ENCODE measurements around the gene CHRNB2. TPM values are rescaled to one million over a fixed set of nuclear protein-coding genes. Genes with fewer than 3 reads are reported as not detected.
"Not testable (repeated sequence)": the region's sequence is repeated elsewhere in the genome, so short reads cannot be mapped to it uniquely, and the experiment has no call there.

The CHRNB2 gene
- polyA plus RNA-seq, 1 donor (not counting 4 experiments of a cell fraction or from before 2014, with no cell fraction given): 0.09 TPM

- H3K79me2 ChIP-seq (ENCODE audit: control insufficient read depth, insufficient read depth, low read length): no peaks in the 10 kb centered on the region
- FAIRE-seq (no peak), DNase-seq (ENCODE audit: low read depth, low spot score) (no peak)
- no peak overlapping the region for H3K4me3 ChIP-seq (ENCODE audit: control insufficient read depth in 2 of 3, extremely low read depth in 1 of 3, insufficient read depth in 2 of 3, low read depth in 1 of 3, low read length in 3 of 3)
- H4K20me1 ChIP-seq (ENCODE audit: control insufficient read depth, extremely low read depth, insufficient read depth, low read length): no peaks in the 10 kb centered on the region
- no peaks in the 10 kb centered on the region for H3K4me1 ChIP-seq (ENCODE audit: control insufficient read depth, extremely low read depth, insufficient read depth, low read length)
- H3K4me2 ChIP-seq (ENCODE audit: control insufficient read depth, extremely low read depth, insufficient read depth, low read depth, low read length): no peak overlapping the region
- H2AFZ ChIP-seq (ENCODE audit: control insufficient read depth, low read length): no peak overlapping the region
- no peak for TF ChIP-seq EZH2 (IDR thresholded peaks at IDR 0.05; ENCODE audit: low read length)
- TF ChIP-seq CTCF (optimal IDR thresholded peaks at IDR 0.05 in 1 of 3, IDR thresholded peaks at IDR 0.05 in 1 of 3, conservative IDR thresholded peaks at IDR 0.05 in 1 of 3; ENCODE audit: extremely low read depth in 1 of 3, insufficient read depth in 2 of 3, low read length in 3 of 3): no peak
- no peaks in the 10 kb centered on the region for H3K27me3 ChIP-seq (ENCODE audit: control insufficient read depth, extremely low read depth, insufficient read depth, low read length)
- H3K9me1 ChIP-seq (ENCODE audit: control insufficient read depth, extremely low read depth, insufficient read depth, low read length): no peaks in the 10 kb centered on the region
- no peaks in the 10 kb centered on the region for H3K9me3 ChIP-seq (ENCODE audit: control insufficient read depth, low read depth, low read length)
- H3K27ac ChIP-seq (ENCODE audit: control insufficient read depth, insufficient read depth, low read length): no peak overlapping the region
- no peak overlapping the region for H3K9ac ChIP-seq (ENCODE audit: control insufficient read depth, extremely low read depth, insufficient read depth, low read length)
- no peaks in the 10 kb centered on the region for H3K36me3 ChIP-seq (ENCODE audit: control insufficient read depth in 2 of 2, extremely low read depth in 1 of 2, insufficient read depth in 2 of 2, low read length in 2 of 2)
- dilution Hi-C loops (cut with MboI; ENCODE audit: extremely low pct_ligation_motif_present, low sequenced_read_pairs): no loop called here
These were observed 38.3 kb upstream of the CHRNB2 start for GRCh38 chr1:154529308-154529707.

- H2AFZ ChIP-seq (ENCODE audit: control insufficient read depth, low read length); DNase-seq (ENCODE audit: low read depth, low spot score); H3K4me3 ChIP-seq (ENCODE audit: control insufficient read depth in 2 of 3, extremely low read depth in 1 of 3, insufficient read depth in 2 of 3, low read depth in 1 of 3, low read length in 3 of 3); H3K9ac ChIP-seq (ENCODE audit: control insufficient read depth, extremely low read depth, insufficient read depth, low read length); H3K27me3 ChIP-seq (ENCODE audit: control insufficient read depth, extremely low read depth, insufficient read depth, low read length); H3K4me1 ChIP-seq (ENCODE audit: control insufficient read depth, extremely low read depth, insufficient read depth, low read length); H3K9me1 ChIP-seq (ENCODE audit: control insufficient read depth, extremely low read depth, insufficient read depth, low read length); H3K36me3 ChIP-seq (ENCODE audit: control insufficient read depth in 2 of 2, extremely low read depth in 1 of 2, insufficient read depth in 2 of 2, low read length in 2 of 2); H3K9me3 ChIP-seq (ENCODE audit: control insufficient read depth, low read depth, low read length); H3K79me2 ChIP-seq (ENCODE audit: control insufficient read depth, insufficient read depth, low read length); H3K27ac ChIP-seq (ENCODE audit: control insufficient read depth, insufficient read depth, low read length); FAIRE-seq; H4K20me1 ChIP-seq (ENCODE audit: control insufficient read depth, extremely low read depth, insufficient read depth, low read length); dilution Hi-C loops (cut with MboI; ENCODE audit: extremely low pct_ligation_motif_present, low sequenced_read_pairs); H3K4me2 ChIP-seq (ENCODE audit: control insufficient read depth, extremely low read depth, insufficient read depth, low read depth, low read length): not testable (repeated sequence)
These were observed 35.6 kb upstream of the CHRNB2 start for GRCh38 chr1:154531950-154532349.
